Hematopoietic multipotent progenitor cell treated with erythropoietin and hydrocortisone succinate and interleukin-3 and kit ligand, for 4 days (in vitro differentiated cells): Measurements from ENCODE around the gene SWAP70.
"Not testable (repeated sequence)": the region's sequence is repeated elsewhere in the genome, so short reads cannot be mapped to it uniquely, and the experiment has no call there.

ENCODE experiments used
- DNase-seq: peaks from one replicate; pipeline ENCODE4 v3.0.0-alpha.2; 2015

SWAP70 gene

DNA sequence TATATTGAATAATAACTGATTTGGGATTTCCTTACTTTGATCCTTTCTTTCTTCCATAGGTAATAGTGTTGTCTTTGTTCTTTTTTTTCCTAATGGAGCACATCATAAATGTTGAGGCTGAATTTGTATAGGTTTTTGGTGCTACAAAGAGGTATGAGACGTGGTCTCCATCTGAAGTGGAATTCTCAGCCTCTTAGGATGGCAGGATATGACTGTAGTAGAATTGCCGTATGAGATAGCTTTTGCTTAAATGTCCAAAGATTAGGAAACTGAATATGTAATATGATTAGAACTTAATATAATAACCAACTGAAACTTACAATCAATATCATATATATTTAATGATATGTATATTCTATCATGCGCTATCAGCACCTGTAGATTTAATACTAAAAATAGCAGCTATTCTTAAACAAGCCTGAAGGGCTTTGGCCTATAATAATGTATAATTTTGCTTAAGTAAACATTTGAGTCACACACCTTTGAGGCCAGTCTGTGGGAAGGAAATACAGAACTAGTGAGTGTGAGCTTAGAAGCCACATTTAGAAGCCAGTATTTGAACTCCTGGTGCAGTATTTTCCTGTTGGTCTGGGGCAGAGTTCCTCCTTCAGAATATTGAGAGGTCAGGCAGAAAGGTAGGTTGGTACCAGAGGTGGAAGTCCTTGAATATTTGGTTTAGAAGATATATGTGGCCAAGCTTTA is 62.6 kb downstream of the SWAP70 start:
- no peak for DNase-seq

- DNase-seq, result no peak
Measured at GRCh38 chr11:9728058-9728457, 64.2 kb downstream of the SWAP70 start.

DNA sequence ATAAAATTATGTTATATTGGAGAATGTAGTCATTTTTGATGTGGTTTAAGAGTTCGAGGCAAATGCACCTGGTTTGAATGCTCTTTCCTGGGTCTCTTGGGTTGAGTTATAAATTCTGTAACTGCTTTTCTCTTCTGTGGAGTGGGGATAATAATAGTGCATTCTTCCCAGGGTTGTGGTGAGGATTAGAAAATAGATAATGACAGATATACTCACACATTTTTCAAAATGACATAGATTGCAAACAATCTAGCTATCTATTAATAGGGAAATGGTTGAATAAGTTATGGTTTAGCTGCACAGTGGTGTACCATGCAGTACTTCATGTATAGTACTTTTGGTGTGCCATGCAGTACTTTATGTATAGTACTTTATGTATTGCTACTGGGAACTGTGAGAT is 67.4 kb downstream of the SWAP70 start:
- DNase-seq, result no peak

GRCh38 chr11:9732453-9732852 is 68.6 kb downstream of the SWAP70 start:
- no peak for DNase-seq

- DNase-seq, result no peak
Measured at GRCh38 chr11:9733212-9733611, 69.3 kb downstream of the SWAP70 start.

GRCh38 chr11:9735236-9735635 is 71.4 kb downstream of the SWAP70 start:
- no peak for DNase-seq

- no peak for DNase-seq
Measured at GRCh38 chr11:9735919-9736318, 72.0 kb downstream of the SWAP70 start.

GRCh38 chr11:9736365-9736764 is 72.5 kb downstream of the SWAP70 start:
- DNase-seq, result no peak

- no peak for DNase-seq
Measured at GRCh38 chr11:9738116-9738515, 74.2 kb downstream of the SWAP70 start.

- no peak for DNase-seq
Measured at GRCh38 chr11:9738707-9739106, 74.8 kb downstream of the SWAP70 start.

- DNase-seq, result peak; percentile 59
Measured at GRCh38 chr11:9739123-9739900, 75.4 kb downstream of the SWAP70 start.

DNA sequence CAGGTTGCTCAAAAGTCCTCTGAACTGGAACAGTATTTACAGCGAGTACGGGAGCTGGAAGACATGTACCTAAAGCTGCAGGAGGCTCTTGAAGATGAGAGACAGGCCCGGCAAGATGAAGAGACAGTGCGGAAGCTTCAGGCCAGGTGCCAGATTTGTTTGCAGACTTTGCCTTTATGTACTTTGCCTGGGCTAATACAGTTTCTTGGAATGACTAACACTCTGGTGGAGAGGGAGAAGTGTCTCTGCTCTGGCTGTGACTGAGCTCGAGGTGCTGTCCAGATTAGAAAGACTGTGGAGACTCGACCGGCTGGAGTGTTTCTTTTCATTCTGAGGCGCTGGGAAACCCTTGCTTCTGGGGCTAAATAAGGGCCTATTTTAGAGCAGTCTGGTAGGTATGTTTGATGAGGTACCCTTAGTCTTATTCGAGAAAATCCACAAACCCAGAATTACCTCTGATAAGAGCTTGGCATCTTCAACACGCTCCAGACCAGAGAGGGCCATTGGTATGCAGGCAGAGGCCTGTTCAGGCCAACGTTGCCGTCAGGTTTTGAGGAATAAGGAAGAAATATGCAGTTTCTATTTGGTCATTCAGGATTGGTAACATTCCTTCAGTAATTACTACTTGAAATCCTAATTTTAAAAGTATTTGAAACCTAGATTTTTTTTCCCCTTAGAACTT is 76.5 kb downstream of the SWAP70 start:
- DNase-seq, result no peak

DNA sequence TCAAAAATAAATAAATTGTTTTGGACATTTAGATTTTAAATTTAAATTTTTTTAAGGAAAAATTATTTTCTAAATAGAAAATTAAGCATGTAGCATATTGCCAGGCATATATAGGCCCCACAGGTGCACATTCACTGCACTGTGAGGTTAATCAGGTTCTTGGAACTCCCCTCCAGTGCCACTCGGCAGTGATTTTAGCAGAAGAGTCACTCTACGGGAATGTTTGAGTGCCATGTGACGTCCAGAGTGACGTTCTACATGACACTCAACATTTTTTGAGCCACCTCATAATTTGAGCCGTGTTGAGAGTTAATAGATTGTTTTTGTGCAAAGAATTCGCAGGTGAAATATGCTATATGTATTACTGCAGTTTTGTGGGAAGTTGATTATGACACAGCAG is 77.4 kb downstream of the SWAP70 start:
- no peak for DNase-seq

DNA sequence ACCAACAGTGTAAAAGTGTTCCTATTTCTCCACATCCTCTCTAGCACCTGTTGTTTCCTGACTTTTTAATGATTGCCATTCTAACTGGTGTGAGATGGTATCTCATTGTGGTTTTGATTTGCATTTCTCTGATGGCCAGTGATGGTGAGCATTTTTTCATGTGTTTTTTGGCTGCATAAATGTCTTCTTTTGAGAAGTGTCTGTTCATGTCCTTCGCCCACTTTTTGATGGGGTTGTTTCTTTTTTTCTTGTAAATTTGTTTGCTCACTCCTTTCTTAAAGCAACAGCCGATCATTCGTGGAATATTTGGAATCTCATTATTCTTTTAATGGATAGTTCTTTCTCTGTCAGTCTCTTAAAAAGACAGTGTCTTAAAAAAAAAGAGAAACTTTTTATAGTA is 79.6 kb downstream of the SWAP70 start:
- not testable (repeated sequence) for DNase-seq

DNA sequence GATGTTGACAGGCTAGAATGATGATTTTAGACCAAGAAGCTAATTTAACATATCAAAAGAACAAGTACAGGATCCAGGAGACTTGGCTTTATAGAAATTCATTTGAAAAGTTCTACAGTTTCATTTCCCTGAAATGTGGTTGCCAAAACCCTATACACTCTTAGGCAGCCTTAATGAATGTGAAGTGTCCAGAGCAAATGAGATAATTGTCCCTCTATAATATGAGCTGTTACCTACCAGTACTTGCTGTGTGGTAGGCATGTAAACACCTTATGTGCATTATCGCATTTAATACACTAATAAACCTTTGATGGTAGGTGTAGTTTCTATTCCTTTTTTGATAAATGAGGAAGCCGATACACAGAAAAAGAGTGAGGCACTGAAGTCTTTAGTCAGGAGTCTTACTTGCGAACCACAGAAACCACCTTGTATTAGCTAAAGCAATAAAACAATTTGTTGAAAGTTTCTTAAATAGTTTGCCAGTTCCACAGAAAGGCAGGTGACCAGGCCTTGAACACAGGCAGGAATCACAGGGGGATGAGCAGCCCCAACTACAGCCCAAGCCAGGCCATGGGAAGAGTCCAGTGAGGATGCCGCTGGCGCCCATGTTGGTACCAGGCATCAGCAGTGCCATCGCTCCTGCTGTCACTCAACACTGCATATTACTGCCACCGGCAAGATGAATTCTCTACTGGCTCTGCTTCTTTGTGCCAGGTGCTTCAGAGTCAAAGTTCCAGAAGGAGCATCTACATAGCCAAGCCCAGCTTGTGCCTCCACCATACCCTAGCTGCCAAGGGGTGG is 81.7 kb downstream of the SWAP70 start:
- no peak for DNase-seq

GRCh38 chr11:9747229-9747628 is 83.4 kb downstream of the SWAP70 start:
- no peak for DNase-seq

DNA sequence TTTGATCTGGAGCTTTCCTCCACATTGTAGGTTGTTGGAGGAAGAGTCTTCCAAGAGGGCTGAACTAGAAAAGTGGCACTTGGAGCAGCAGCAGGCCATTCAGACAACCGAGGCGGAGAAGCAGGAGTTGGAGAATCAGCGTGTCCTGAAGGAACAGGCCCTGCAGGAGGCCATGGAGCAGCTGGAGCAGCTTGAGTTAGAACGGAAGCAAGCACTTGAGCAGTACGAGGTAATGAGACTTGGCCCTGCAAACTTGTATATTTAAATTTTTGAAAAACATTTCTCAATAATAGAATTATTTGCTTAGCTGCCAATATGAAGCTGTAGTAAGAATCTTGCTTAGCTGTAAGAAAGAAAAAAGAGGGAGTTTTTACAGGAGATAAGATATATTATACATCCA is 84.0 kb downstream of the SWAP70 start:
- no peak for DNase-seq

DNA sequence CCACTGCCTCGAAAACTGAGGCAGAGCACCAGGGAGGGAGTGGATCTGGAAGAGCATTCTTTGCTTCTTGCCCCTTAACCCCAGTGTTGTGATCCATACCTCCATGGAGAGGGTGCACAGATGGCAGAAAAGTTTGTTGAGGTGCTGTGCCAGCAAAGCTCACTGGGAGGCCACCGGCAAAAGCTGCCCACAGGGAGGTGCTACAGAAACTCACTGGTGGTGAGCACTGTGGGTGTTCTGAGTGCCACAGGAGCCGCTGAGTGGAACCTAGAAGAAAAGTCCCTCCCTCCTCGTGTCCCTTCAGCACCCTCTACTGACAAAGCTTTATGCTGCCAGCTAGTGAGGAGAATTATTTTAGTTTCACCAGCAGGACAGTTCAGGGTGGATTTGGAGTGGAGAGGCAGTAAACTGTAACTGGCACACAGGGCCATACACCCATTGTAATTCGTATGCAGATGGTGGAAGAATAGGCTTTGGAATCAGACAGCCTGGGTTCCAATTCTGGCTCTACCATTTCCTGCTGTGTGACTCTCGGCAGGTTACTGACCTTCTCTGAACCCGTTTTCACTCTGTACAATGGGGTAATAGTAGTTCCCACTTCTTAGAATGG is 84.6 kb downstream of the SWAP70 start:
- DNase-seq, result peak; percentile 94

GRCh38 chr11:9750551-9750950 is 86.7 kb downstream of the SWAP70 start:
- no peak for DNase-seq

GRCh38 chr11:9752091-9752490 is 88.2 kb downstream of the SWAP70 start:
- peak; percentile 43 for DNase-seq

GRCh38 chr11:9753021-9753420 is 89.1 kb downstream of the SWAP70 start:
- DNase-seq, result peak; percentile 61

DNA sequence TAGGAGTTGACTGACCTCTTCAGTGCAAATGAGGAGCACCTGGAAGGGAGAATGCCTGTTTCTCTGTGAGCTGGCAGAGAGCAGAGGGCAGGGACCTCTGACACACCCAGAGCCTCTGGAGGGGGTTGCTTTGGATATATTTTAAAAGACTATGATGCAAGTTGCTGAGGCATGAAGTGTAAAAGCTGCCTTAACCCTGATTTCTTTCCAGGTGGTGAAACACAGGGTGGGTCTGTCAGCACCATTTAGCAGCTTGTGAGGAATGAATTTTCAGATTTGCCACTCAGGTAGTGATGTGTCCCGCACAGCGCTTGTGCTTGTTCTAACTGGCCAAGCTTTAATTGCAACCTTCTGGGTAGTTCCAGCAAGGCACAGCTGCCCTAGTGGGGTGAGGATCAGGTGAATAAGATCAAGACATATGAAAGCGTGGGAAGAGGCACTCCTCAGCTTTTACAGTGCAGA is 90.2 kb downstream of the SWAP70 start:
- no peak for DNase-seq
